AG09309 (cell line): ENCODE measurements around the gene TNFRSF1A.

Experiments used
- DNase-seq: peaks from one replicate; pipeline ENCODE4 v3.0.0-alpha.2; 2010; ENCODE audit warnings: low read depth
- H3K4me3 ChIP-seq: 2 replicates; pipeline ENCODE4 v1.5.1; 2011; ENCODE audit warnings: mild to moderate bottlenecking, low read depth, low read length, moderate library complexity; ENCODE audit not compliant: control insufficient read depth
- CTCF ChIP-seq: IDR thresholded peaks from 2 replicates; pipeline ENCODE4 v1.5.1; 2011; ENCODE audit warnings: mild to moderate bottlenecking, low read depth, low read length, inconsistent platforms; ENCODE audit not compliant: insufficient read depth, control insufficient read depth; ENCODE audit errors: missing control alignments

TNFRSF1A gene

GRCh38 chr12:6368906-6369525, 27.1 kb upstream of the TNFRSF1A start:
- no peak for TF ChIP-seq CTCF
- no peak overlapping the region for H3K4me3 ChIP-seq
- no peak for DNase-seq

GRCh38 chr12:6367969-6368892, 26.4 kb upstream of the TNFRSF1A start:
- DNase-seq, result no peak
- no peak for TF ChIP-seq CTCF
- no peak overlapping the region for H3K4me3 ChIP-seq

GRCh38 chr12:6367065-6367968, 25.4 kb upstream of the TNFRSF1A start:
- no peak for DNase-seq
- no peak overlapping the region for H3K4me3 ChIP-seq

GRCh38 chr12:6364044-6364374, 22.1 kb upstream of the TNFRSF1A start:
- TF ChIP-seq CTCF, result no peak
- peak overlapping the region; percentile 62 for H3K4me3 ChIP-seq
- no peak for DNase-seq

More at GRCh38 chr12:6367065-6367968, 25.4 kb upstream of the TNFRSF1A start:
- TF ChIP-seq CTCF, result peak; percentile 11

- no peak for DNase-seq
- TF ChIP-seq CTCF, result no peak
- H3K4me3 ChIP-seq, result peak overlapping the region; percentile 62
Observed at GRCh38 chr12:6363330-6364043, 21.6 kb upstream of the TNFRSF1A start.

- no peak for TF ChIP-seq CTCF
- H3K4me3 ChIP-seq, result no peak overlapping the region
Observed at GRCh38 chr12:6363010-6363329, 21.1 kb upstream of the TNFRSF1A start.

More at GRCh38 chr12:6363010-6363329, 21.1 kb upstream of the TNFRSF1A start:
- DNase-seq, result no peak
